H1 (cell line): ENCODE results near the gene CRYBA4. TPM values are rescaled to one million over a fixed set of nuclear protein-coding genes. Genes with fewer than 3 reads are reported as not detected.

Source experiments
- CTCF ChIA-PET: fragments of 300-600 bp; sonication (Branson Sonifier 250); formaldehyde crosslinking; loops from one replicate; lab custom pipeline; 2021; ENCODE audit not compliant: partially characterized antibody; lab: Charles Lee
- POLR2A ChIA-PET: fragments of 300-600 bp; sonication (Branson Sonifier 250); formaldehyde crosslinking; loops from one replicate; lab custom pipeline; 2021; ENCODE audit warnings: inconsistent platforms; ENCODE audit not compliant: partially characterized antibody; lab: Charles Lee
- DNase-seq, 2 experiments: peaks; one replicate each; pipeline versions ENCODE4 v3.0.0 to v3.0.0-alpha.2; 2010 to 2022; ENCODE audit warnings: low spot score in 2 of 2, low read depth in 1 of 2, mixed read lengths in 1 of 2
- FAIRE-seq: peaks from 2 replicates; lab custom pipeline; 2011; peaks lifted over from hg19 to GRCh38; lab: Jason Lieb, UNC
- H2AFZ ChIP-seq: 2 replicates; pipeline ENCODE4 v1.8.1; 2012; ENCODE audit warnings: low read length, inconsistent platforms
- H2AK5ac ChIP-seq: 2 replicates; pipeline ENCODE4 v1.6.1; 2013; ENCODE audit warnings: low read depth, low read length
- H2BK120ac ChIP-seq: replicated peaks from 2 replicates; pipeline ENCODE3; 2013; ENCODE audit warnings: low read depth, low read length, inconsistent platforms
- H2BK12ac ChIP-seq: 2 replicates; pipeline ENCODE4 v1.6.1; 2013; ENCODE audit warnings: low read depth, low read length
- H2BK15ac ChIP-seq: 2 replicates; pipeline ENCODE4 v1.6.1; 2013; ENCODE audit warnings: low read length
- H2BK20ac ChIP-seq: 2 replicates; pipeline ENCODE4 v1.6.1; 2013; ENCODE audit warnings: low read length
- H2BK5ac ChIP-seq: 2 replicates; pipeline ENCODE4 v1.6.1; 2013; ENCODE audit warnings: low read depth, low read length
- H3K14ac ChIP-seq: 2 replicates; pipeline ENCODE4 v1.6.1; 2013; ENCODE audit warnings: inconsistent platforms; ENCODE audit not compliant: insufficient read length
- H3K18ac ChIP-seq: 2 replicates; pipeline ENCODE4 v1.6.1; 2013; ENCODE audit warnings: low read length; ENCODE audit errors: extremely low read depth
- H3K23ac ChIP-seq: 2 replicates; pipeline ENCODE4 v1.6.1; 2013; ENCODE audit warnings: inconsistent platforms; ENCODE audit not compliant: insufficient read length
- H3K23me2 ChIP-seq: 2 replicates; pipeline ENCODE4 v1.6.1; 2013; ENCODE audit warnings: low read depth, low read length
- H3K27ac ChIP-seq: 2 replicates; pipeline ENCODE4 v1.6.1; 2011; ENCODE audit warnings: low read depth, low read length, inconsistent platforms
- H3K27me3 ChIP-seq, 4 experiments: replicated peaks in 1 of 4; 1 replicate in 1 of 4; 2 replicates in 3 of 4; pipeline versions ENCODE4 v1.6.1 to v1.8.1; 2011 to 2013; ENCODE audit warnings: low read length in 3 of 4, mild to moderate bottlenecking in 3 of 4, inconsistent platforms in 2 of 4, mixed read lengths in 2 of 4, moderate library complexity in 1 of 4; ENCODE audit not compliant: control insufficient read depth in 3 of 4, insufficient read depth in 3 of 4; ENCODE audit errors: extremely low read depth in 1 of 4
- H3K36me3 ChIP-seq, 4 experiments: 2 replicates each; pipeline versions ENCODE4 v1.6.1 to v1.8.1; 2011 to 2013; ENCODE audit warnings: mild to moderate bottlenecking in 4 of 4, low read length in 3 of 4, moderate library complexity in 2 of 4, control low read depth in 1 of 4, inconsistent platforms in 1 of 4; ENCODE audit not compliant: insufficient read depth in 4 of 4, control insufficient read depth in 2 of 4
- H3K4ac ChIP-seq: replicated peaks from 2 replicates; pipeline ENCODE3; 2013; ENCODE audit warnings: low read length, low read depth, mixed read lengths, inconsistent platforms; ENCODE audit not compliant: insufficient read length
- H3K4me1 ChIP-seq, 4 experiments: replicated peaks in 1 of 4; 1 replicate in 1 of 4; 2 replicates in 3 of 4; pipeline versions ENCODE4 v1.6.1 to v1.8.1; 2011 to 2013; ENCODE audit warnings: low read length in 3 of 4, inconsistent platforms in 2 of 4, mixed read lengths in 1 of 4; ENCODE audit not compliant: insufficient read depth in 4 of 4, control insufficient read depth in 3 of 4
- H3K4me2 ChIP-seq, 2 experiments: 2 replicates each; pipeline versions ENCODE4 v1.6.1 to v1.8.1; 2011 to 2013; ENCODE audit warnings: low read depth in 2 of 2, low read length in 2 of 2, control low read depth in 1 of 2, inconsistent platforms in 1 of 2, mild to moderate bottlenecking in 1 of 2; ENCODE audit not compliant: insufficient read depth in 1 of 2
- H3K4me3 ChIP-seq, 4 experiments: fragments of 200-600, 300-600 bp in 1 of 4; sonication (generic), shearing (Covaris generic), sonication (Bioruptor Twin) in 1 of 4; 2 replicates each; pipeline versions ENCODE4 v1.5.1 to v1.8.1; 2011 to 2016; ENCODE audit warnings: low read length in 4 of 4, low read depth in 3 of 4, control low read depth in 2 of 4, inconsistent platforms in 2 of 4, mild to moderate bottlenecking in 2 of 4, mixed read lengths in 1 of 4, moderate library complexity in 1 of 4; ENCODE audit not compliant: insufficient read depth in 2 of 4; ENCODE audit errors: extremely low read depth in 1 of 4
- H3K56ac ChIP-seq: replicated peaks from 2 replicates; pipeline ENCODE3; 2013; ENCODE audit warnings: low read depth, mild to moderate bottlenecking, mixed read lengths, low read length, inconsistent platforms; ENCODE audit not compliant: insufficient read length
- H3K79me1 ChIP-seq: 2 replicates; pipeline ENCODE4 v1.6.1; 2013; ENCODE audit warnings: low read depth, low read length, control low read depth
- H3K79me2 ChIP-seq, 2 experiments: 2 replicates each; pipeline versions ENCODE4 v1.6.1 to v1.8.1; 2012 to 2013; ENCODE audit warnings: low read length in 2 of 2, mild to moderate bottlenecking in 2 of 2, inconsistent platforms in 1 of 2; ENCODE audit not compliant: insufficient read depth in 2 of 2, control insufficient read depth in 1 of 2
- H3K9ac ChIP-seq, 4 experiments: replicated peaks in 1 of 4; 1 replicate in 1 of 4; 2 replicates in 3 of 4; pipeline versions ENCODE4 v1.6.1 to v1.8.1; 2011 to 2013; ENCODE audit warnings: low read depth in 3 of 4, low read length in 3 of 4, control low read depth in 2 of 4, mild to moderate bottlenecking in 2 of 4, moderate library complexity in 2 of 4, inconsistent platforms in 1 of 4; ENCODE audit errors: extremely low read depth in 1 of 4
- H3K9me3 ChIP-seq, 2 experiments: 2 replicates each; pipeline versions ENCODE4 v1.6.1 to v1.8.1; 2012 to 2013; ENCODE audit warnings: mild to moderate bottlenecking in 2 of 2, moderate library complexity in 2 of 2, control low read depth in 1 of 2, inconsistent platforms in 1 of 2, low read depth in 1 of 2, low read length in 1 of 2, mixed read lengths in 1 of 2; ENCODE audit not compliant: insufficient read depth in 2 of 2
- H4K20me1 ChIP-seq, 2 experiments: replicated peaks in 1 of 2; 2 replicates each; pipeline versions ENCODE3 to v1.8.1; 2011 to 2013; ENCODE audit warnings: inconsistent platforms in 2 of 2, low read length in 2 of 2, mild to moderate bottlenecking in 1 of 2; ENCODE audit not compliant: insufficient read depth in 2 of 2, control insufficient read depth in 1 of 2
- H4K5ac ChIP-seq: 2 replicates; pipeline ENCODE4 v1.6.1; 2013; ENCODE audit warnings: low read length, low read depth, mixed read lengths, inconsistent platforms; ENCODE audit not compliant: insufficient read length
- H4K8ac ChIP-seq: 2 replicates; pipeline ENCODE4 v1.8.0; 2013; ENCODE audit warnings: mild to moderate bottlenecking, moderate library complexity, low read length, inconsistent platforms; ENCODE audit not compliant: insufficient read depth; ENCODE audit errors: extremely low read depth
- H4K91ac ChIP-seq: replicated peaks from 2 replicates; pipeline ENCODE3; 2013; ENCODE audit warnings: low read length, mixed read lengths, inconsistent platforms; ENCODE audit not compliant: insufficient read length
- KDM1A ChIP-seq: fragments of 200-600, 300-600 bp; sonication (generic); IDR thresholded peaks from 2 replicates; pipeline ENCODE4 v1.7.1; 2016; ENCODE audit warnings: mild to moderate bottlenecking, low read length, borderline replicate concordance
- SIRT6 ChIP-seq: IDR thresholded peaks from one replicate; pipeline ENCODE4 v1.7.1; 2012; ENCODE audit warnings: low read length, inconsistent platforms
- WGBS, 2 experiments: shearing (Covaris generic) in 1 of 2; methylation state at CpG; one replicate each; pipeline versions ENCODE4 v1.1.6 to v1.1.7; 2013 to 2015; ENCODE audit warnings: low lambda C conversion rate in 2 of 2, mixed read lengths in 2 of 2, inconsistent platforms in 1 of 2, low coverage in 1 of 2, missing lambda C conversion rate in 1 of 2; ENCODE audit not compliant: insufficient replicate concordance in 2 of 2, insufficient coverage in 1 of 2, insufficient read length in 1 of 2; ENCODE audit errors: extremely low coverage in 1 of 2, missing lambda C conversion rate in 1 of 2; 5-methylcytosine and 5-hydroxymethylcytosine counted together
- polyA plus RNA-seq, 7 experiments: library from polyadenylated mRNA; depleted of rRNA in 3 of 7; stranded (reverse) in 5 of 7; unstranded in 2 of 7; fragments of >200 nt in 5 of 7; fragments of 200-250 nt in 2 of 7; gene quantifications; 1 replicate in 5 of 7; 2 replicates in 1 of 7; 4 replicates in 1 of 7; pipeline versions ENCODE4 v1.2.1 to v1.2.3, GENCODE V29; 2011 to 2013; ENCODE audit warnings: missing spikeins in 2 of 7, mixed read lengths in 2 of 7
- total RNA-seq: library from RNA; stranded (reverse); fragmentation: NEBNext Ultra II Directional; extraction: Animal tissue kit (Norgen Biotek cat#: 25700); gene quantifications from 2 replicates; pipeline ENCODE4 v1.2.1, GENCODE V29; 2021

CRYBA4 gene
- total and polyA plus RNA-seq, 2 of the 8 experiments (the other 6 are each of a cell fraction or from before 2014, with no cell fraction given) = 0.67 to 3.1 TPM

DNA sequence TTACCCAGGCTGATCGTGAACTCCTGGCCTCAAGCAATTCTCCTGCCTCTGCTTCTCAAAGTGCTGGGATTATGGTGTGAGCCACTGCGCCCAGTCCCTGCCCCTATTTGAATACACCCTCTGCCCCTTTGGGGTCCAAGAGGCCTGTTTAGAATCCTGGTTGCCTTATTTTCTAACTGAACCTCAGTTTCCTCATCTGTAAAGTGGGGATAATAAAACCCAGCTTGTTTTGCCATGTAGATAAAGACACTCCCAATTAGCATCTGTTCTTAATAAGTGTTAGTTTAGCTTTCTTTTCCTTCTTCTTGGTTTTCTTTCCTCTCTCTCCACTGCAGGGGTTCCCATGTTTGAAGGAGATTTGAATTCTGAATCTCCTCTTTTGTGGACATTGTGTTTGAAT, 40.4 kb downstream of the CRYBA4 start:
- no peaks in the 10 kb centered on the region; a peak in 1 of 7 replicates for H3K27me3 ChIP-seq
- CTCF ChIA-PET = interaction anchor here (0.8 to 1.5 kb wide), 6 partner anchors 11 to 178 kb away, joined by 3 to 6 read pairs (median 3); partner anchors contain the start of genes HPS4 and SRRD

More for the DNA sequence above, 40.4 kb downstream of the CRYBA4 start:
- 85% methylated on average over 2 of the region's 2 CpGs; no CpG with 5 or more reads in 1 of the 2 experiments for WGBS, 2 experiments
- Histone ChIP-seq H3K23me2 (peaks cover 12% of the 10 kb centered on the region), H2BK12ac (no peak overlapping the region), H2BK120ac (no peak overlapping the region), H3K9ac (no peak overlapping the region), H3K27ac (no peak overlapping the region), H2AFZ (no peak overlapping the region), H3K23ac (no peak overlapping the region), H4K20me1 (no peaks in the 10 kb centered on the region), H3K9me3 (no peaks in the 10 kb centered on the region), H3K18ac (no peak overlapping the region), H2BK5ac (no peak overlapping the region), H2BK15ac (no peak overlapping the region), H4K5ac (no peak overlapping the region), H3K4ac (no peak overlapping the region), H3K4me3 (no peak overlapping the region), H2BK20ac (peak overlapping the region; percentile 82; the same call in 1 of the 2 replicates), H3K4me2 (no peak overlapping the region), H3K14ac (no peak overlapping the region), H4K91ac (no peak overlapping the region), H3K36me3 (peaks cover 13 to 27% (median 21%) of the 10 kb centered on the region in 4 experiments), H4K8ac (no peak overlapping the region), H2AK5ac (no peak overlapping the region), H3K79me2 (peaks cover 0 to 47% of the 10 kb centered on the region in 2 experiments; a peak in 2 of 4 replicates), H3K4me1 (peaks cover 8 to 21% (median 12%) of the 10 kb centered on the region in 4 experiments; a peak in 6 of 7 replicates), H3K56ac (no peak overlapping the region), H3K79me1 (peaks cover 10% of the 10 kb centered on the region; the same call in 1 of the 2 replicates)
- POLR2A ChIA-PET = interaction anchor here (1.0 to 7.9 kb wide), 6 partner anchors 10 to 159 kb away, joined by 3 to 43 read pairs (median 6); no protein-coding TSS in a partner anchor
- TF ChIP-seq KDM1A (peak; percentile 83; the same call in 1 of the 2 replicates), SIRT6 (no peak)
- no peak for FAIRE-seq
- DNase-seq = no peak
